Hematopoietic multipotent progenitor cell (in vitro differentiated cells): ENCODE measurements around the gene SETD1A. TPM values are rescaled to one million over a fixed set of nuclear protein-coding genes. Genes with fewer than 3 reads are reported as not detected.
A peak's percentile ranks its signal among the peaks of the same experiment; 100 is the strongest.

Experiments
- DNase-seq, 3 donors: peaks; one replicate each; pipeline ENCODE4 v3.0.0-alpha.2; 2011 to 2015; ENCODE audit warnings: low read depth in 2 of 3, low spot score in 2 of 3
- total RNA-seq: library from RNA; depleted of rRNA; stranded (reverse); fragments of >200 nt; gene quantifications from one replicate; pipeline ENCODE4 v1.2.3, GENCODE V29; 2012

The SETD1A gene
- total RNA-seq, result 10.8 TPM

- DNase-seq, result peak; percentile 95 to 98 (median 97)
Observed at GRCh38 chr16:30957456-30958174, at the start of gene SETD1A. SETD1A (plus strand) TSS chr16:30957754; CDS start chr16:30958732, 978 bp downstream.

GRCh38 chr16:30910427-30911029 is 47.0 kb upstream of the SETD1A start:
- DNase-seq, result no peak

- DNase-seq, result no peak
Observed at GRCh38 chr16:30912794-30913412, 44.7 kb upstream of the SETD1A start.

DNA sequence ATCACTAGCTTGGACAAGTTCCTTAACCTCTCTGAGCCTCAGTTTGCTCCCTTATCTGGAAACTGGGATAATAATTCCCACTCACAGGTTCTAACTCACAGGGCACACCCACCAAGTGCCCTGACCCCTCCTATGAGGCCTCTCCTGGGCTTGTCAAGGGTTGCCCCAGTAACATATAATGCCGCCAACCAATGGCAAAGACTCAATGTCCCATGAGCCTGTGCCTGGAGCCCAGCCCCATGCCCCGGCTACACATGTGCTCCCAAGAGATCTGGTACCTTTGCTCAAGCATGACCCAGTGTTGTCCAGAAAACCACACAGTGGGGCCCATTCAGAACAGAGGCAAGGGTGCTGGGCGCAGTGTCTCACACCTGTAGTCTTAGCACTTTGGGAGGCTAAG is 42.7 kb upstream of the SETD1A start:
- no peak for DNase-seq

GRCh38 chr16:30918614-30919013 is 38.9 kb upstream of the SETD1A start:
- DNase-seq, result no peak

- DNase-seq, result peak in 1 of 3 donors; percentile 17
Observed at GRCh38 chr16:30920891-30921290, 36.7 kb upstream of the SETD1A start.

GRCh38 chr16:30921459-30921747 is 36.2 kb upstream of the SETD1A start:
- DNase-seq, result no peak

DNA sequence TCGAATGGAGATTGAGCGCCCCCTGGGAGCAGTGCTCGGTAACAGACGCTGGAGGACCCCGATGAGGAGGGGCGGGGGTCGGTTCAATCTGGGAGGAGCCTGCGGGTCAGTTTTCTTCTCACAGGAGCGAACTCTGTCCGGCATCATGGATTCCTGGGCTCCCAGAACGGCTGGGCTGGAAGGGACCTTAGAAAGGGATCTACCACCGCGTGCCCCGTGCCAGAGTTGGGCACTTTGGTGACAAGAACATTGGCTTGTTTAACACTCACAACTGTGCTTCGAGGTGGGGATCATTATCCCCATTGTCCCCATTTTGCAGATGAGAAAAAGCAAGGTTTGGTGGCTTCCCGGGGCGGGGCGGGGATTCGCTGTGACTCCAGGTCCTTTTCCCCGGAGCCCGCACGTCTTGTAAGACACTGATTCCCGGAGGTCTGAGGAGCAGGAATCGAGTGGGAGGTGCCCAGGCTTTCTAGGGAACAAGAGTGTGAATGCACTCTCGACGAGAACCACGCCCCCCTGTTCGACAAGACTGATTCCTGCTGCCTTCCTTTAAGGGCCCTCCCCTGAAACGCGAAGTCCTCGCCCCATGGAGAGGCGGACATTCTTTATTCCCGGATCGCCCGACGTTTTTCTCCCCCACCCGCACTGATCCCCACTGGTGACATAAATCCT is 35.7 kb upstream of the SETD1A start:
- peak in 2 of 3 donors; percentile 91 to 96 for DNase-seq

DNA sequence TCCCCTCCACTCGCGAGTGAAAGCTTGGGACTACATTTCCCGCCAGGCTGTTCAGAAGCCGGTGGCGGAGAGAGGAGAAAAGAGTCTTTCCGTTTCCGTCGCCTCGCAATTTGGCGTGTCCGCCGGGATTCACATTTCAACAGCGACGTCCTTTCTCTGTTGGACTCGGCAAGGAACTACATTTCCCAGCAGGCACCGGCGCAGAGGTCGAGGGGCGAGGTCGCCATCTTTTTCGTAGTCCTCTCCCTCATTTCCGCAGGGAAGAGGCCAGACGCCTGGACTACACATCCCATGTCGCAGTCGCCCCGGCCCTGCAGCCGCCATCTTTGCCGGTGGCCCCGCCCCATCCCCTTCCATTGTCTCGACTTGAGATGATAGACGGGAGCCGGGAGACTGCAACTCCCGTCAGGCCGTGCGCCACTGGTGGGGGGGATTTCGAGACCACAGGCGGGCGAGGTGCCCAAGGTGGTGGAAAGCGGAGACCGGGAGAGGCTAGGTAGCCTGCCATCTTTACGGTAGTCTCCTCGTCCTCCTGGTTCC is 35.1 kb upstream of the SETD1A start:
- DNase-seq, result peak in 2 of 3 donors; percentile 100

DNA sequence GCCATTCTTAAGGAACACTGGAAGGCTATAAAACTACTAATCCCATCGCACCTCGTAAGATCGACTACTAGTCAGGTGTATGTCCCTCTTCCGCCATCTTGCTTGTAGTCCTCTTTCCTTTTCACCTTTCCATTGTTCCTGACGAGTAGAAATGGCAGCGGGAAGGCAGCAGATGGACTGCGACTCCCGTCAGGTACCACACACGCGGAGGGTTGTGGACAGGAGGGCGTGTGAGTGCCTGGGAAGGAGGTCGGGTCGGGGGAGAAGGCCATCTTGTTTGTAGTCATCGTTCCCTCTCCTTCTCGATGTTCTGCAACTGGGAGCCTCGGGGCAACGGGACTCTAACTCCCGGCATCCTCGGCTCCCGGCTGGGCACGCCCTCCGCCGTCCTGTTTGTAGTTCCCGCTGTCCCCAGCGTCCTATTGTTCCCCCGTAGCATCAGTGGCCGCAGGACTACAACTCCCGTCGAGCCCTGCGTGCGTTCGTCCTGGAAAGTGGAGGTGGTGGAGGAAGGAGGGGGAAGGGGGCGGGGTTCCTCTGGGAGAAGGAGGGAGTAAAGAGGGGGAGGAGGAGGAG is 34.5 kb upstream of the SETD1A start:
- peak; percentile 93 to 99 (median 98) for DNase-seq

- no peak for DNase-seq
Observed at GRCh38 chr16:30923554-30924075, 33.9 kb upstream of the SETD1A start, which contains the start of gene FBXL19. FBXL19 (plus strand) TSS chr16:30923572; CDS start chr16:30925755, 2,183 bp downstream.

- DNase-seq, result no peak
Observed at GRCh38 chr16:30924076-30924912, 33.3 kb upstream of the SETD1A start.

DNA sequence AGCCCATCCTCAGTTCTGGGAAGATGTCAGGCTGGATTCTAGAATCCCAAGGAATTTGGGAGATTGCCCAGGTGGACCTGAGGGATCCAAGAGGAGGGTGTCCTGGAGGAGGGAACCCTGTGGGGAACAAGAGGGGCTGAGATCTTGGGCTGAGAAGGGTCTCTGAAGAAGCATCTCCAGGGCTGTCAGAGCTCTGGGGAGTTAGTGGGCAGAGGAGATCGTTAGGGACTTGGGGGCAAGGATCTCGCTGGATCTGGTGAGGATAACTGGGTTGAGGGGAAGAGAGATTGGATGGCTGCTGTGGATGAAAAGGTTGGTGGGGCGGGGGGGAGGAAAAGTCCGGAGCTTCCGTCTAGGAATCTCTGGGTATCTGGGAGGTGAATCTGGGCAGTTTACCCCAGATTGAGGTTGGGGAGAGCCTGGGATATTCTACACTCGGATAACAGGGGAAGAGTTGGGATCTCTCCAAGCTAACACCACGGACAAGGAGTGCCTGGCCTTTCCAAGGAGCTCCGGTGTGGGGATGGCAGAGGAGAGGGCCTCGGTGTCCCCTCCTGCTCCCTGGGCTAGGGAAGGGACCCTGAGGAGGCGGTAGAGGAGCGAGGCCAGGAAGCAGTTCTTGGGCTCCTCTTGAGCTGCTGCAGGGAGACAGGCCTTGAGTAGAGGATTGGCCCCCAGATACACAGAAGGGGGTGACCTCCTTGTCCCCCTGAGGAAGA is 32.5 kb upstream of the SETD1A start:
- no peak for DNase-seq

- DNase-seq, result no peak
Observed at GRCh38 chr16:30925632-30925987, 31.9 kb upstream of the SETD1A start.

- DNase-seq, result no peak
Observed at GRCh38 chr16:30925995-30926811, 31.4 kb upstream of the SETD1A start.

DNA sequence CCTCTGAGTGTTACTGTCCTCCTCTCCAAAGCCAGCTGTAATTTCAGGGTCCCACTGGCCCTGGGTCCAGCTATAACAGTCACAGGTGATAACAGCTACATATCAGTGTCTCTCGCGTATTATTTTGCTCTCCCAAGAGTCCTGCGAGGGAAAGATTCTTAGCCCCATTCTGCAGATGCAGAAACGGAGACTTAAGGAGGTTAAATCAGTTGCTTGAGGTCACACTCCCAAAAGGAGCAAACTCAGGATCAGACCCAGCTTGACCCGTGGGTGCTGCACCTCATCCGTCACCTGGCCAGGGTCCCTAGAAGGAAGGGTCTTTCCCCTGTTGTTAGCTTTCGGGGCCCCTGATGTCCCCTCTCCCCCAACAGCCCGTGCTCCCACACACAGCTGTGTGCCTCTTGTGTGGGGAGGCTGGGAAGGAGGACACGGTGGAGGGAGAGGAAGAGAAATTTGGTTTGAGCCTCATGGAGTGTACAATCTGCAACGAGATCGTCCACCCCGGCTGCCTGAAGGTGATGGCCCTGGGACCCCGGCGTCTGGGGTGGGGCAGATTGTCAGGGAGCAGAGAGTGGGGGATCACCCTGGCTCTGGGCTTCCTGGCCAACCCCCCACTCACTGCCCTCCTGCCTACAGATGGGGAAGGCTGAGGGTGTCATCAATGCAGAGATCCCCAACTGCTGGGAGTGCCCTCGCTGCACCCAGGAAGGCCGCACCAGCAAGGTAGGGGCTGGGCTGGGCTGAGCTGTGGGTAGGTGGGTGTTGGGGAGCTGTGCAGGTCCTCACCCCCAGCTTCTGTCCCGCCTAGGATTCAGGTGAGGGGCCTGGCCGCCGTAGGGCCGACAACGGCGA is 30.4 kb upstream of the SETD1A start:
- DNase-seq, result no peak

- peak in 1 of 3 donors; percentile 58 for DNase-seq
Observed at GRCh38 chr16:30927789-30928378, 29.7 kb upstream of the SETD1A start.
